HG02885 (cell line): ENCODE results near the gene GPRC5A.

Source experiments
- ATAC-seq: cut with Tn5 transposase; IDR thresholded peaks from one replicate; pipeline ENCODE4 v1.9.1; 2021; ENCODE audit warnings: mild to moderate bottlenecking; ENCODE audit not compliant: unreplicated experiment, poor library complexity

GPRC5A gene

DNA sequence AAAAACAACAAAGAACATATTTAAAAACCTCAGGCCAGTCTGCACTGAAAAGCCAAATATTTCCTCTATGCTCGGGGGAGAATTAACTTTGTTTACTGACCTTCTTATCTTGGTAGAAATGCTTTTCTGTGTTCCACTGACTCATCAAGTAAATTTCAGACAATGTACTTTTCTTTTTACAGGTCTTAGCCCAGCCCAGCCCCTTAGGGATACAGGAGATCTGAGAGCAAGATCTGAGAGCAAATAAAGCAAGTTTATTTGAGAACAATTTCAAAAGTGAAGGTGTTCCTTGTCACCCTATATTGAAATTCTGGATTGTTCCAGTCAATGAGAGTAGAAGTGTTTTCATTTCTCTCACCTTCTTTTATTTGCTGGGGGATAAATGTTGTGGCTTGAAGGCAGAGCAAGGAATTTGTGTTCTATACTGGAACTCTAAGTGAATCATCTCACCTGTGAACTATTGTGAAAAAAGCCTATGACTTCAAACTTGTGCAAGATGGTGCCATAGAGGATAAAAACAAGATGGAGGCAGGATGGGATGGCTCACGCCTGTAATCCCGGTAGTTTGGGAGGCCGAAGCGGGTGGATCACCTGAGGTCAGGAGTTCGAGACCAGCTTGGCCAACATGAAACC, 7.9 kb upstream of the GPRC5A start:
- ATAC-seq, result no peak

DNA sequence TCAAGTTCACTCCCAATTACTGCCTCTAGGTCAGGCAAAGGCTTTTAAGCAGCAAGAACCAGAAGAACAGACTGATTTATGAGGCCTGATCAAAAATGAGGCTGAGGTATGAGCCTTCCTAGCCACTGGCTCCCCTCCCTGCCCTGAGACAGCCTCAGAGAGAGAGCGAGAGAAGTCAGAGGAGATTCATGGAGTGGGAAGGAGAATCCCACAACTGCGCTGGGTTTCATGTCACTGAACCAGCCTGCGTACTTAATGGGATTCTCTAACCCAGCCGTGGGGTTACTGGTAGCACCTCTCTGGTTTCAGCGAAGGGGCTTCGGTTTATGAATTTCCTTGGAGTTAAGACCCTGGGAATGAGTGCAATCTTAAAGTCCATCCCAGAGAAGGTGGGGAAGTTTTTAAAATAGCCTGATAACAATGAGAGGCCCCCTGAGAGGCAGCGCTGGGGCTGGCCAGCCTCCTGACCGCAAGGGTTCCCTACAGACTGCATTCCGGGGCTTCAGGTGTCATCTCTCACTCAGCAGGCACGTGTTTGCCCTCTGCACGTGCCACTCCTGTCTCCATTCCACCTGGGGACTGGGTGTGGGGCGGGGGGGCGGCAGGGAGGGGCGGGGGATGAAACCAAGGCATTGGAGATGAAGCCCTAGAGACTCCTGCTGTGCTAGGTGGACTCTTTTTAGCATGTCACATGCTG, 6.1 kb upstream of the GPRC5A start:
- no peak for ATAC-seq

DNA sequence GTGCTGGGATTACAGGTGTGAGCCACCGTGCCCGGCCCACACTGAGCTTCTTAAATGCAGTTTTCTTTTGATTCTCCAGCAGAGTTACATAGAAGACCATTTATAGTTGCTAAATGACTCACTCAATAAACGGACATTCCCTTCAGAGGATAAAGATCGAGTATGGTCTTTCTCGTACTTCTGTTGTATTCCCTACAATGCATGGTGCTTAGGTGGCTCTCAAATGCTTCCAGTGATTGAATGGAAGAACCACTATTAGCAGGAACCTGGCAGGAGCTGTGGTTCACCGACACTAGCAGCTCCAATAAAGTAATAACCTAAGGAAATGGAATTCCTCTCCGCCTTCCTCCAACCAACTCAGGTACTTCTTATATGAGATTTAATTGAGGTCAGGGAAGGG, 3.9 kb upstream of the GPRC5A start:
- no peak for ATAC-seq

DNA sequence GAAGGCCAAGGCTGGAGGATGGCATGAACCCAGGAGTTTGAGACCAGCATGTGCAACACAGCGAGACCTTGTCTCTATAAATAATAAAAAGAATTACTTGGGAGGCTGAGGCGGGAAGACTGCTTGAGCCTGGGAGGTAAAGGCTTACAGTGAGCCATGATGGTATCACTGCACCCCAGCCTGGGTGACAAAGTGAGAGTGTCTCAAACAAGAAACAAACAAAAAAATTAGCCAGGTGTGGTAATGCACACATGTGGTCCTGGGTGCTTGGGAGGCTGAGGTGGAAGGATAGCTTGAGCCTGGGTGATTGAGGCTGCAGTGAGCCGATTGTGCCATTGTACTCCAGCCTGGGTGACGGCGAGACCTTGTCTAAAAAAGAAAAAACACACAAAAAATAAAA, 1.7 kb upstream of the GPRC5A start:
- ATAC-seq, result no peak

DNA sequence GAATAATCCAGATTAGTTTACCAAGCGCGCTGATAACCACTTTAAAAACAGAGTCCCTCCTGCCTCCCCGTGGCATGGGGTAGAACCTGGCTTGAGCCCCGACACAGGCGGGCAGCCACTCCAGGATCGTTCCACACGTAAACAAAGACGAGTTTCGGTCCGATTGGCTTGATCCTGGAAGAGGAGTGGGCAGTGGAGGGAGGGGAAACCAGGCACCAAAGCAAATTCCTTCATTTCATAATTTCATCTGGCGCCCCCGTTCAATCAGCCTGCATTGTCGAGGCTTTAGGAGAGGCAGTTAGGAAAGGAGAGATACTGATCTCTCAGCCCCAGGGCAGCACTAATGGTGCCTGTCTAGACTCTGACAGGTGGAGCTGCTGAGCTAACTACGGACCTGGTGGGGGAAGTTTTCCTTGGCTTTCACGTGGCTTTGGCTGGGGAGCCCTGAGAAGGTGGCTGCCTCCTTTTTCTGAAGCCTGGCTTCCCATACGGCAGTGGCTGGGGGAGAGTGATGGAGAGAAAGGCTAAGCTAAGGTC, 751 bp upstream of the GPRC5A start:
- peak; percentile 71 for ATAC-seq

DNA sequence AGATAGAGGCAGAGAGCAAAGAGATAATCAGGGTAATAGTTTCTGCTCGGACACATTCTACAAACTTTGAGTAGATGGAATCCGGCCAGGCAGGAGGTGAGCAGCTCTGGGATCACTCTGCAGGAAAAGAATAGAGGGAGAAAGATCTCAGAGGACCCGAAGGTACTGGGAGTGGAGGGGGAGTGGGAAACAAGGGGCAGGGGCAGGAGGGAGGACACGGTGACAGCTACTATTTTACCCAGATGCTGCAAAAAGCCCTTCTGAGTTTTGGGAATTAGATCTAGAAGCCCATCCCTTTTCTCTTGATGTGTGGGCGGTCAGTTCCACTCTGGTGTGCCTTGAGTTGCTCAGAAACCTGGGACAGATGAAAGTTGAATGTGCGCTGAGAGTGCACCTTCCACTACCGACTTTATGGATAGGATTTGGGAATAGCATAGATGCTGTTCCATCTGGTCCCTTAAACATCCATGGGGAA, 556 bp downstream of the GPRC5A start:
- ATAC-seq, result no peak

DNA sequence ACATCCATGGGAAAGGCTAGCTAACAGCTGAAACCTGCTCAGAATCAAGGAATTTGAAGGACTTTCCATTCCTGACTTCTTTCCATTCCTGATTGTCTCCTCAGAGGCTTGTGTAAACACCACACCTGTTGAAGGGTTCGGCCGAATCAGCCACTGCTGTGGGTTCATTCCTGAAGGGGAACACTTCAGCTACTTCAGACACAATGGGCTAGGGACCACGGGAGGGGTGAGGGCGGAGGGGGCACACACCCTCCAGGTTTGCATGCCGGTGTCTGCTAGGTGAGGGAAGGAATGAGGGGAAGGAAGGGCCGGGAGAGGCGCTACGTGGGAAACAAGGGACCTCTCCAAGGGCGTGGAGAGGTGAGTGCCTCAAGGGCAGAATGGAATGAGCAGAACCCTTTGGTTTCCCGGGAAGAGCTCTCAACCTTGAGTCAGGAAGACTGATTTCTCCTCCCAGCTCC, 1.3 kb downstream of the GPRC5A start:
- no peak for ATAC-seq

DNA sequence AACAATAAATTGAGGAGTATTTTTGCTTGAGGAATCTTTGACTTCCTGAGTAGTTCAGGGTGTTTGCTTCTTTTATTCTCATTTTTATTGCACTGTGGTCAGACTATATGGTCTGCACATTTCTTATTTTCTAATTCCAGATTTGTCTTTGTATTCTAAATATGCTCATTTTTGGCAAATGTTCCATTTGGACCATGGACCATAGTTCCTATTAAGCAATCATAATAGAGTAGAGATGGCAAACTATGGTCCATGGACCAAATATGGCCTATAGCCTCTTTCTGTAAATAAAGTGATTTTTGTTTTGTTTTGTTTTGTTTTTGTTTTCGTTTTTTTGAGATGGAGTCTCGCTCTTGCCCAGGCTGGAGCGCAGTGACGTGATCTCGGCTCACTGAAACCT, 2.1 kb downstream of the GPRC5A start:
- ATAC-seq, result no peak

DNA sequence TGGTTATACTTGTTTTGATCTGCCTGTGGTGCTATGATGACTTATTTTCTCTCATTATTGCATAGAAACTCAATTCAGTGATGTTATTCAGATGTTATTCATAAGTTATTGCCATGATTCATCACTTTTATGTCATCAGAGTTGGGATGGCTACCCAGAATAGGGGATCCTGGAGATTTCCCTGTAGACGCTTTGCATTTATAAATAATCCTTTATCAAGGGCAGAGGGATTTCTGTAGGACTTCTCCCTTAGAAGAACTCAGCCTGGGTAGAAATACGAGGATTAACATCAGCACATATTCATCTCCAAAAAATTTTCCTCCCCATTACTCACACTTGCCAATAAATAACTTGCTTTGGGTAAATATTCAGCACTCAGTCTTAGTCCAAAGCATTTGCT, 4.9 kb downstream of the GPRC5A start:
- ATAC-seq, result no peak

DNA sequence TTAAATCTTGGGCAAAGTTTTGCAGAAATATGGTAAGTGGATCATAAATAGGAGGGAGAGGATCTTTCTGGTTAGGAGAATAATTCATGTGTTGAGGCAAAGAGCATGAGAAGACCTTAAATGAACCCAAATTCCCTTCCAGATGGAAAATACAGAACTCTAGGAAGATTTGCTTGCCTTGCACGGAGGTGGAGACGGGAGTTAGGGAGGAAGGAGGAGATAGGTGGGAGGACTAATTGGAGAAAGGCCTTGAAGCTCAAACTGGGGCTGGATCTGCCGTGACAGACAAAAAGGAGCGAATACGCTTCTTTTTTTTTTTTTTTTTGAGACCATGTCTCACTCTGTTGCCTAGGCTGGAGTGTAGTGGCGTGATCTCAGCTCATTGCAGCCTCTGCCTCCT, 5.9 kb downstream of the GPRC5A start:
- ATAC-seq, result no peak

DNA sequence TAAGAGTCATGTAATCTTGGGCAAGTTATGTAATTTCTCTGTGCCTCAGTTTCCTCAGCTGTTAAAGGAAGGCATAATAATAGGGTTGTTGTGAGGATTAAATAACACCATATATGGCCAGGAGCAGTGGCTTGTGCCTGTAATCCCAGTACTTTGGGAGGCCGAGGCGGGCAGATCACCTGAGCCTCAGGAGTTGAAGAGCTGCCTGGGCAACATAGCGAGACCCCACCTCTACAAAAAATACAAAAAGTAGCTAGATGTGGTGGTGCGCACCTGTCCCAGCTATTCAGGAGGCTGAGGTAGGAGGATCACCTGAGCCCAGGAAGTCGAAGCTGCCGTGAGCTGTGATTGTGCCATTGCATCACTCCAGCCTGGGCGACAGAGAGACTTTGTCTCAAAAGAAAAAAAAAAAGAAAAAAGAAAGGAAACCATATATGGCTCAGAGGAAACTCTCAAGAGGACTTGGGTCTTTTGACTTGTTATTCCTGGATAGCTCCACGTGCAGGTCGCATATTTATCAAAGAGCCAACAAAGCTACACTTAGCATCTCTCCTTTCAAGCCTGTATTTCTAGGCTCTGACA, 6.9 kb downstream of the GPRC5A start:
- no peak for ATAC-seq

DNA sequence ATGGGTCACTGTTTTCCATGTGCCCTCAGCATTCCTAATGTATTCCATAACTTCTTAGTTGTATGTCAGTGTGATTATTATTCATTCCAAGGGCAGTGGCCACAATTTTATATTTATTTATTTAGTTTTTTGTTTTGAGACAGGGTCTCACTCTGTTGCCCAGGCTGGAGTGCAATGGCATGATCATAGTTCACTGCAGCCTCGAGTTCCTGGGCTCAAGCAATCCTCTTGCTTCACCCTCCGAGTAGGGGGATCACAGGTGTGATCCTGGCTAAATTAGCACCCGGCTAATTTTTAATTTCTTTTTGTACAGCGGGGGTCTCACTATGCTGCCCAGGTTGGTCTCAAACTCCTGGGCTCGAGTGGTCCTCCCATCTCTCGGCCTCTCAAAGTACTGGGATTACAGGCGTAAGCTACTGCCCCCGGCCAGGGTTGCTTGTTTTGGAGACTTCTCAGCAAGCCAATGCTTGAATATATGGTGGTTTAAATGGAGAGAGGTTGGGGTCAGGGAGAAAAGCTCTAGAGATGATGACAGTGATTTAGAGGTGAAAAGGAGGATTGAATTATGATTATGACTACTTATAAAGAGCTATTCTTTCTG, 7.6 kb downstream of the GPRC5A start:
- no peak for ATAC-seq

DNA sequence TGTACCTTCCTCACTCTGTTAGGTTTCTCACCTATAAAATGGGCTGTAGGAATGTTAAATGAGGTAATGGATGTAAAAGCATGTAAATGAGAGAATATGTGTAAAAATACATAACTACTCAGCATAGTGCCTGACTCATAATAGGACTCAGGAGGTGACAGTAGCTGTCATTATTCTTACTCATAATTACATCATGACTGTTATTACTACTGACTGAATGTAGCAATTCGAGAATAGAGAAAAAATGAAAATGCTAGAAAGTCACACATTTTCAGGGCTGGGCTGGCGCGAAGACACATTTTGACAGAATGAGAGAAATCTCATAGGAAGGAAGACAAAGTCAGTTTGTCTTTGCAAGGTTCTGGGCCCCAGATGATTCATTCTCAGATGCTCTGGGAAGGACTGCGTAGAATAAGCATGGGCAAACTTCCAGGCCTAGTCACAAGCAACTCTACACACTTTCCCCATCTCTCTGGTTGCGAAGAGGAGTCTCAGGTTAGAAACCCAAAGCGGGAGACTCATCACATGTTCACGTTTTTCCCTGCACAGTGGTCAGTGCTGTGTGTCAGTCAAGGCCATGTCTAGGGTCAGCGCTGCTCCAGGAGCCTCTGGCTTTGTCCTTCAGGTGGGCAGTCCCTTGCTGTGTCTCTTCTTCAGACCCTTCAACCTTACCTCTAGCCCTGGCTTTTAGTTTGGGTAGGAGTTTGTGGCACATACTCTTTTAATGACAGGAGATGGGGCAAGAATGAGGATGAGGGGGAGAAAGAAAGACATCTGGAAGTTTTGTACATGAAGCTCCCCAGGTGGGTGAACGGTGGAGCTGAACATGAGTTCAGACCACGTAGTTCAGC, 8.4 kb downstream of the GPRC5A start:
- ATAC-seq, result peak; percentile 96

DNA sequence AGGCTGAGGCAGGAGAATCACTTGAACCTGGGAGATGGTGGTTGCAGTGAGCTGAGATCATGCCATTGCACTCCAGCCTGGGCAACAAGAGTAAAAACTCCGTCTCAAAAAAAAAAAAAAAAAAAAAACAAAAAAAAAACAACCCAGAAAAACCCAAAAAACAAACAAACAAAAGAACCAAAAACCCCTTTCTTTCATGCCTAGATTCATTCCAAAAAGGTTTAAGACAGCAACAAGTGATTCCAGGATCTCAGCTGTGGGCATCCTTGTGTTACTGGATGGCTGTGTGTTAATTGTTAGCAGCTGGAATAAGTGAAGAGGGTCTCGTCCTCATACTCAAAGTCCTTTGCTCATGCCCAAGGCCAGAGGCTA, 9.4 kb downstream of the GPRC5A start:
- no peak for ATAC-seq

DNA sequence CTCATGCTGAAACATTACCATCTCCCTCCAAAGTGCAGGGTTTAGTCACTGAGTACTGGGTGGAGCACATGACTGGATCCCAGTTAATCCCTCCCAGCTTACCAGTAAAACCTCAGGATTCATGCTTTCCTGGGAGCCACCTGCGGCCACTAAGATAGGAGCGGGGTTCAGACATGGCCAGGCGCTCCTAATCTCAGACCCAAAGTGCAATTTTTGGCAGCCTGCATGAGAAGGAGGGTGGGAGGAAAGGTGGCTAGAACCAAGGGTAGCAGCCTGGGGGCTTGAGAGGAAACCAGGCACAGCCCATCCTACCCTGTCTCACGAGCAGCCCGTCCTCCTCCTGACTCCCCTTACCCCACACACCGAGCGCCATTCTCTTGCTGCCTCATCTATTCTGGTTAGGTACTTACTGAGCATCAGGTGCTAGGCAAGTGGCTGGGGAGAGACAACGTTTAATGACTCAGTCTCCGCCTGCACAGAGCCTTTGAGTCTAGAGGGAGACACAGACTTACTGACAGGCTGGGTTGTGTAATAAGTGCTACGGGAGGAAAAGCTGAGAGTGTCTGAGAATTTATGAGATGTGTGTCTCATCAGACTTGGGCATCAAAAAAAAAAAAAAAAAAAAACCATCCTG, 9.9 kb downstream of the GPRC5A start:
- ATAC-seq, result no peak

DNA sequence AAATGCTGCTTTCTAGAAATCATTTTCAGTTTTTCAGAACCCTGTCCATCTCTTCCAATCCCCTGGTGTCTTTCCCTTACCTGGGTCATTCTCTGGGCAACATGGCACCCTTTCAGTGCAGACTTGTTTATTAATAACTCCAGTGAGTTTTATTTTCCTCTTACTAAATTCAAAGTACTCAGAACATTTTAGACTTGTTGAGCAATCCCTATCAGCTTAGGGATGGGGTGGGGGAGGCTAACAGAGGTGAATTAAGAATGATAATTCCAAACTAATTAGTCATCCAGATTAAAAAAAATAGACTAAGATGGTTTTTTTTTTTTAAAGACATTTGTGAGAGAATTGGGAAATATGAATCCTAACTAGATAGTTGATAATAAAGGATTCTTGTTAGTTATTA, 10.7 kb downstream of the GPRC5A start:
- no peak for ATAC-seq

DNA sequence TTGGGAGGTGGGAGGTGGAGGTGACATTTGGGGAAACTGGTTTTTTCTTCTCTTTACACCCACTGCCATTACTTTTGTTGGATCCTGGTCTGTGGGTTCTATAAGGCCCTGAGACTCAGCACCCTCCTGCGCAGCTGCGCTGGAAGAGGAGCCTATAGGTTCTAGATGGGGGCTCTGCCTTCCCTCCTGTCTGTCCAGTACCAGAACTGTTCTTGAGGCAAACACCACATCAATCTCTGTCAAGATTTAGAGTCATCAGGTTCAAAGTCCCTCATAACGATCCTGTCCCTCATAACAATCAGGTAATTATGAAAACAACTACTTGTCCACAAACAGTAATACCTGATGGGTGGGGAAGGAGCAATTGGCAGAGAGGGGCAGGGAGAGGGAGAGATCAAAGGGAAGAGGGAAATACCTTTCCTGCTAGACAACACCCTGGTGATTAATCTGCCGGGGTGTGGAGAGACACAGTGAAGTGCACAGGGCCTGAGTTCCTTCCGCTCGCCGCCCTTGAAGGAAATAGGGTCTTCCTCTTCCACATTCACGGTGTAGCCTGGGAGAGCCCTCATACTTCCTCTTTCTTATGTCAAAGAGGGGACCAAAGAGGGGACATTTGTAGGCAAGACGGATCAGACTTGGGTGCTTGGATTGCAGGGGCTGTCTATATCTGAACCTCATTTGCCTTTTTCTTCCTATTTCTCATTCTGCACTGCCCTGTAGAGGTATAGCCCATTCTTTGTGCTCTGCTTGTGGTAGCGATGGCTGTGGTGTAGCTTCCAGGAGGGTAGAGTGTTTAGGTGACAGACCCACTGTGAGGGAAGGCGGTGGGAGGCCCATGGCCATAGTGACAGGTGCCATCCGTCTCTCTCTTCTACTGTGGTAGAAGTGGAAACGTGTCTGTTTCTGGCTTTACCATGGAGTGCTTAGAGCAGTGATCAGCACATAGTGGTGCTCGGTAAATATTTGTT, 12.6 kb downstream of the GPRC5A start:
- ATAC-seq, result no peak

DNA sequence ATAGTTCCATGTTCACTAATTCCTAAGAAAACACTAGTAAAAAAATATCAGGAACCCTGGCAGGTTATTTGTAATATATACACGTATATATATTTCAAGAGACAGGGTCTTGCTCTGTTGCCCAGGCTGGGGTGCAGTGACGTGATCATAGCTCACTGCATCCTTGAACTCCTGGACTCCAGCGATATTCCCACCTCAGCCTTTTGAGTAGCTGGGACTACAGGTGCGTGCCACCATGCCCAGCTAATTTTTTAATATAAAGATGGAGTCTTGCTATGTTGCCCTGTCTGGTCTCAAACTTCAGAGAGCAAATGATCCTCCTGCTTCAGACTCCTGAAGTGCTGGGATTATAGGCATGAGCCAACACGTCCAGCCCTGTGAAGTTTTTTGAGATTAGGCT, 16.2 kb downstream of the GPRC5A start:
- ATAC-seq, result no peak

DNA sequence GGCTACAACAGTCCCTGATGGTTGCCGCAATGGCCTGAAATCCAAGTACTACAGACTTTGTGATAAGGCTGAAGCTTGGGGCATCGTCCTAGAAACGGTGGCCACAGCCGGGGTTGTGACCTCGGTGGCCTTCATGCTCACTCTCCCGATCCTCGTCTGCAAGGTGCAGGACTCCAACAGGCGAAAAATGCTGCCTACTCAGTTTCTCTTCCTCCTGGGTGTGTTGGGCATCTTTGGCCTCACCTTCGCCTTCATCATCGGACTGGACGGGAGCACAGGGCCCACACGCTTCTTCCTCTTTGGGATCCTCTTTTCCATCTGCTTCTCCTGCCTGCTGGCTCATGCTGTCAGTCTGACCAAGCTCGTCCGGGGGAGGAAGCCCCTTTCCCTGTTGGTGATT, 16.9 kb downstream of the GPRC5A start:
- ATAC-seq, result no peak
